AG04450 (cell line): ENCODE results near the gene TNFAIP8. TPM values are rescaled to one million over a fixed set of nuclear protein-coding genes. Genes with fewer than 3 reads are reported as not detected.
A peak's percentile ranks its signal among the peaks of the same experiment; 100 is the strongest.

Experiments
- CTCF ChIA-PET: fragments of 300-600, 350-600 bp; formaldehyde crosslinking; extraction: SDS; loops from one replicate; lab custom pipeline; 2022; ENCODE audit warnings: antibody characterized with exemption, inconsistent platforms; lab: Charles Lee
- POLR2A ChIA-PET: fragments of 350-600 bp; formaldehyde crosslinking; extraction: SDS; loops from one replicate; lab custom pipeline; 2021; ENCODE audit warnings: antibody characterized with exemption, inconsistent platforms; lab: Yijun Ruan, JAX
- DNase-seq: peaks from one replicate; pipeline ENCODE4 v3.0.0-alpha.2; 2011; ENCODE audit warnings: low read depth, low spot score
- H3K27ac ChIP-seq: one replicate; pipeline ENCODE4 v1.5.1; 2012; ENCODE audit warnings: low read depth, low read length, control low read depth
- H3K27me3 ChIP-seq: one replicate; pipeline ENCODE4 v1.6.0; 2012; ENCODE audit warnings: low read length; ENCODE audit not compliant: control insufficient read depth, insufficient read depth
- H3K4me3 ChIP-seq: 2 replicates; pipeline ENCODE4 v1.5.1; 2011; ENCODE audit warnings: mild to moderate bottlenecking, low read depth, low read length, control low read depth
- H3K9me3 ChIP-seq: 2 replicates; pipeline ENCODE4 v1.5.1; 2012; ENCODE audit warnings: low read length; ENCODE audit not compliant: control insufficient read depth, insufficient read depth
- polyA plus RNA-seq: library from polyadenylated mRNA; depleted of rRNA; stranded (reverse); fragments of >200 nt; gene quantifications from 2 replicates; pipeline ENCODE4 v1.2.3, GENCODE V29; 2011
- TF ChIP-seq, protein P1 (sequence below): IDR thresholded peaks from 2 replicates; pipeline ENCODE4 v1.5.1; 2011; ENCODE audit warnings: low read depth, low read length, control low read depth, inconsistent platforms

Gene TNFAIP8
- polyA plus RNA-seq, 1 experiment, result 56.4 TPM

GRCh38 chr5:119382169-119382568, 26.4 kb downstream of the TNFAIP8 start:
- TF ChIP-seq, protein P1, sequence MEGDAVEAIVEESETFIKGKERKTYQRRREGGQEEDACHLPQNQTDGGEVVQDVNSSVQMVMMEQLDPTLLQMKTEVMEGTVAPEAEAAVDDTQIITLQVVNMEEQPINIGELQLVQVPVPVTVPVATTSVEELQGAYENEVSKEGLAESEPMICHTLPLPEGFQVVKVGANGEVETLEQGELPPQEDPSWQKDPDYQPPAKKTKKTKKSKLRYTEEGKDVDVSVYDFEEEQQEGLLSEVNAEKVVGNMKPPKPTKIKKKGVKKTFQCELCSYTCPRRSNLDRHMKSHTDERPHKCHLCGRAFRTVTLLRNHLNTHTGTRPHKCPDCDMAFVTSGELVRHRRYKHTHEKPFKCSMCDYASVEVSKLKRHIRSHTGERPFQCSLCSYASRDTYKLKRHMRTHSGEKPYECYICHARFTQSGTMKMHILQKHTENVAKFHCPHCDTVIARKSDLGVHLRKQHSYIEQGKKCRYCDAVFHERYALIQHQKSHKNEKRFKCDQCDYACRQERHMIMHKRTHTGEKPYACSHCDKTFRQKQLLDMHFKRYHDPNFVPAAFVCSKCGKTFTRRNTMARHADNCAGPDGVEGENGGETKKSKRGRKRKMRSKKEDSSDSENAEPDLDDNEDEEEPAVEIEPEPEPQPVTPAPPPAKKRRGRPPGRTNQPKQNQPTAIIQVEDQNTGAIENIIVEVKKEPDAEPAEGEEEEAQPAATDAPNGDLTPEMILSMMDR, result no peak
- peak; percentile 82 for DNase-seq
- Histone ChIP-seq H3K9me3 (no peaks in the 10 kb centered on the region), H3K27ac (no peak overlapping the region), H3K4me3 (no peak overlapping the region), H3K27me3 (no peaks in the 10 kb centered on the region)
- ChIA-PET POLR2A (interaction anchor here (1.0 kb wide), 1 partner anchor 58 kb away, joined by 5 read pairs; no protein-coding TSS in a partner anchor), CTCF (no interaction called here)

GRCh38 chr5:119383008-119383407, 27.2 kb downstream of the TNFAIP8 start:
- Histone ChIP-seq H3K4me3 (no peak overlapping the region), H3K27me3 (no peaks in the 10 kb centered on the region), H3K9me3 (no peaks in the 10 kb centered on the region), H3K27ac (no peak overlapping the region)
- ChIA-PET POLR2A (interaction anchor here (1.0 kb wide), 1 partner anchor 115 kb away, joined by 3 read pairs; no protein-coding TSS in a partner anchor), CTCF (no interaction called here)
- TF ChIP-seq, protein P1, result no peak
- DNase-seq, result no peak

GRCh38 chr5:119385136-119385535, 29.3 kb downstream of the TNFAIP8 start:
- ChIA-PET CTCF (interaction anchor here (0.6 to 1.2 kb wide), 2 partner anchors 16 to 22 kb away, joined by 3 to 4 read pairs; no protein-coding TSS in a partner anchor), POLR2A (no interaction called here)
- TF ChIP-seq, protein P1, result no peak
- DNase-seq, result no peak
- Histone ChIP-seq H3K27ac (no peak overlapping the region), H3K27me3 (no peaks in the 10 kb centered on the region), H3K9me3 (no peaks in the 10 kb centered on the region), H3K4me3 (no peak overlapping the region)

DNA sequence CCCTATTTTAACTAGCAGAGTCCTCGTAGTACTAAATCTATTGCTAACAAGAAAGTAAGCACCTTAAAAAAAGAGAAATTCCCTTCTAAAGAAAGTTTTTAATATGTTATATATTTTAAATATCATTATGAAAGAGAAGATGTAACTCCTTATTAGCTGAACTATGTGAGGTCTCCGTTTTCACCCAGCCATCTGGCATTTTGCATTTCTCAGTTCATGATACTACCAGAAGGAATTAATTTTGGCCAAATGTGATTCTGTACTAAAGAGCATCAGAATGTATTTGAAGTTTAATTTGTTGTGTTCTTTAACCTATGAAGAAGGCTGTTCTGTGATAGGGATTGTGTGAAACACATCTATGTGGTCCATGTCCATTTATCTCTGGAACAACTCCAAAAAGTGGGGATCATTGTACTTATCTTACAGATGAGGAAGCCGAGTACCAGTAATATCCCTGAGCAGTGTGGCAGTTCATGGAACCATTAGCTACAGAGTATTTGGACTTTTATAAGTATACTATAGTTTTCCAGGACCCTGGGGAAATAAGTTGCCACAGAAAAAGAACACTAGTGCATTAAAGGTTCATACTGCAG, 29.8 kb downstream of the TNFAIP8 start:
- ChIA-PET POLR2A (no interaction called here), CTCF (interaction anchor here (0.6 to 1.8 kb wide), 4 partner anchors 16 to 312 kb away, joined by 3 to 5 read pairs (median 4); no protein-coding TSS in a partner anchor)
- no peak for DNase-seq
- no peaks in the 10 kb centered on the region for H3K9me3 ChIP-seq
- no peaks in the 10 kb centered on the region for H3K27me3 ChIP-seq
- TF ChIP-seq, protein P1, result no peak
- no peak overlapping the region for H3K27ac ChIP-seq
- H3K4me3 ChIP-seq, result no peak overlapping the region

DNA sequence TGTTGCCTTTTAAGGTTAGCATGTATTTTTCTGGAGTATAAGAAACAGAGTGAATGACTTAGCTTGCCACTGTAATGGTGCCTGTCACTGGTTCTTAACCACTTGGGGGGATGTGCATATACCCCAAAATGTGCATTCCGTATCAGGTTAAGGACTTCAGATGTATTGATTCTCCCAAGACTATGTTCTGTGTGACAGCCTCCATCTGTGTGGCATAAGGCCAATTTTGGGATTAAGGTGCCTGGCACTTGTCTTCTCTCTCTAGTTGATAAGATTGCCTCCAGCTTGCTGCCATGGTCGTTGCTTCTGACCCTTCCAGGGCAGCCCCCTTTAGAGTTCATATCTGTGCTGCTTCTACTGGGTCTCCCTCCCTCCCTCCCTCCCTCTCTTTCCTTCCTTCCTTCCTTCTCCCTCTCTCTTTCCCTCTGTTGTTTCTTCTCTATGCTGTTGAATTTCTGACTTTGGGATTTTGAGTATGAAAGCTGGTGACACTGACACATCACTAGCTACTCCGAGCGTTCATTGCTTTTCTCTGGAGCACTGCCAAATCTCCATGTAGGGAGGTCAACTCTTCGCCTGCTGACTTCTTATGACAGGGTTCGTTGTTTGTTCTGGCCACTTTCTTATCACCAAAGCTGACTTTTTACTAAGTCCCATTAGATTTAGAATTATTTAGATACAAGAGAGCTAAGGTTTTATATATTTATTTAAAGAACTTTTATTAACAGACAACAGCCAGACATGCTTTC, 31.0 kb downstream of the TNFAIP8 start:
- Histone ChIP-seq H3K4me3 (no peak overlapping the region), H3K9me3 (no peaks in the 10 kb centered on the region), H3K27me3 (no peaks in the 10 kb centered on the region), H3K27ac (no peak overlapping the region)
- no peak for DNase-seq
- CTCF ChIA-PET, result interaction anchor here (0.5 to 1.8 kb wide), 4 partner anchors 25 to 313 kb away, joined by 3 to 5 read pairs (median 3); no protein-coding TSS in a partner anchor
- TF ChIP-seq, protein P1, result no peak
- POLR2A ChIA-PET, result interaction anchor here (1.0 kb wide), 2 partner anchors 30 to 84 kb away, joined by 3 read pairs; no protein-coding TSS in a partner anchor
